DMS114 treated with DMSO at 0.1 percent for 48 hours (cell line): ENCODE data around the gene EXT2.

Experiments used
- DNase-seq: peaks from one replicate; lab custom pipeline; 2025; ENCODE audit not compliant: unreplicated experiment; lab: John Stamatoyannopoulos, UW

Gene EXT2

DNA sequence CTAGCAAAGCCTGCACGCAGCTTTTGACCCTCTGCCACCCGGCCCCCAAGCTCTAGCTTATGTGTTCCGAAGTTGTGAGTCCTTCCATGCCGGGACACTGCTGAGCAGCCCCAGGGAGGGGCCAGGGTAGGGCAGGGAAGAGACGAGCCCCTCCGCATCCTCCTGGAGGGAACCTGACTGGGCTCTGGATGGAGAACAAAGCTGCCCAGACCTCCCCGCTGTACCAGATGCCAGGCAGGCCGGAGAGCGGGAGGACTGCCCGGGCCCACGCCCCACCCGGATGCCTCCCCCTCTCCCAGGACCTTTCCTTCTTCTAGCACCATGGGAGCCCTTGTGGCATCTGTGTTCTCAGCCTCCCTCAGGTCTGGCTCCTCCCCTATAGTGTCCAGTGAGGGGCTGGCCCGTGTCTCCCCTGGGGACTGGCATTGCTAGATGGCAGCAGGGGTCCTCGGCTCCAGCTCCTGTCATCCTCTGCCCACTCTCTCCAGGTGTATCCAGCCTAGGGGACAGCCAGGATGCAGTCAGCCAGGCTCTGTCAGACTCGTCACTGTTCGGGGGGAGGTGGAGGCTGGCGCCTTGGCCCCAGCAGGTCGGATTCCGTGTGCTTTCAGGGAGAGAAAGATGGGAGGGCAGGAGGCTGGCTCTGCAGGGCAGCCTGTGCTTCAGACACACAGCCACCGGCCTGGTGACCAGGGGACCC is 168.4 kb downstream of the EXT2 start:
- no peak for DNase-seq

DNA sequence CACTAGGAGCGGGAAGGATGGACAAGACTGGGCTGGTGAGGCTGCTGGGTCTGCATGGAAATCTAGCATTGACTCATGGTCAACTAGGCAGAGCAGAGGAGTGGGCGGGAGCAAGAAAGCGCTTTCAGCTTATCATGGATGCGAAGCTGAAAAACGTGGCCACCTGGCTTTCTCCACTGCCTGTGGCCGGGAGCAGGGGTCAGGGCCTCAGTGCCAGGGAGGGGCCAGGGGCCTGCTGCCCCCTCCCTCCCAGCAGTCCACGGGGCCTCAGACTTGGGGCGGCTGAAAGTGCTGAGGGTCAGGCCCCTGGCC is 168.9 kb downstream of the EXT2 start:
- DNase-seq, result no peak

GRCh38 chr11:44264761-44265160 is 169.3 kb downstream of the EXT2 start:
- DNase-seq, result no peak

GRCh38 chr11:44266056-44266780 is 170.7 kb downstream of the EXT2 start:
- DNase-seq, result no peak

DNA sequence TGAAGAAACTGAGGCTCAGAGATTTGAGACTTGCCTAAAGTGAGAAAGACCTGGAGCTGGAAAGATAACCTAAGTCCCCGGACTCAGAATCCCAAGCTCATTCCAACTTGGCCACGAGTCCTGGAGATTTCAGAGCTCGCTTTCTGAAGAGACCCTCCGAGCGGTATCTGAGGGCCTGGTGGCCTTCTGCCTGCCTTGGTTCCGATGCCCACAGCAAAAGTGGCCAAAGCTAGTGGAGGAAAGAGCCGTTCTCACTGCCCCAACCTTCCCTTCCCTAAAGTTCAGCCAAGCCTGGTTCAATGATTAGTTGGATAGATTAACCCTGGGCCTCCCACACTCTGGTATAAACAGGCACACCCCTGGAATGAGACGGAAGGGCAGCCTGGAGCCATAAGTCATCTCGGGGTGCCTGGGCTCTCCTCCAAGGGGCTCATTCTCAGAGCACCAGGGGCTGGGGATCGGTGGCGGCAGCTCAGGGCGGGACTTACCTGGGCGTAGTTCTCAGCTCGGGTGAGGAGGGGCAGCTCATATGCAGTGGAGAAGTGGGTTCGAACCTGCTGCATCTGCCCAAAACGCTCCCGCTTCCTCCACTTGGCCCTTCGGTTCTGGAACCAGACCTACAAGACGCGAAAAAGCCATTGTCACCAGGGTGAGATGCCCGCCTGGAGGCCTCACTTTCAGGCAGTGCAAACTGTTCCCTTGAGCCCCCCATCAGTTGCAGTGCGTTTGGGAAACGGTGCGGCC is 171.7 kb downstream of the EXT2 start:
- DNase-seq, result no peak

- no peak for DNase-seq
Observed at GRCh38 chr11:44267750-44268613, 172.5 kb downstream of the EXT2 start.

- no peak for DNase-seq
Observed at GRCh38 chr11:44268614-44269080, 173.2 kb downstream of the EXT2 start.

DNA sequence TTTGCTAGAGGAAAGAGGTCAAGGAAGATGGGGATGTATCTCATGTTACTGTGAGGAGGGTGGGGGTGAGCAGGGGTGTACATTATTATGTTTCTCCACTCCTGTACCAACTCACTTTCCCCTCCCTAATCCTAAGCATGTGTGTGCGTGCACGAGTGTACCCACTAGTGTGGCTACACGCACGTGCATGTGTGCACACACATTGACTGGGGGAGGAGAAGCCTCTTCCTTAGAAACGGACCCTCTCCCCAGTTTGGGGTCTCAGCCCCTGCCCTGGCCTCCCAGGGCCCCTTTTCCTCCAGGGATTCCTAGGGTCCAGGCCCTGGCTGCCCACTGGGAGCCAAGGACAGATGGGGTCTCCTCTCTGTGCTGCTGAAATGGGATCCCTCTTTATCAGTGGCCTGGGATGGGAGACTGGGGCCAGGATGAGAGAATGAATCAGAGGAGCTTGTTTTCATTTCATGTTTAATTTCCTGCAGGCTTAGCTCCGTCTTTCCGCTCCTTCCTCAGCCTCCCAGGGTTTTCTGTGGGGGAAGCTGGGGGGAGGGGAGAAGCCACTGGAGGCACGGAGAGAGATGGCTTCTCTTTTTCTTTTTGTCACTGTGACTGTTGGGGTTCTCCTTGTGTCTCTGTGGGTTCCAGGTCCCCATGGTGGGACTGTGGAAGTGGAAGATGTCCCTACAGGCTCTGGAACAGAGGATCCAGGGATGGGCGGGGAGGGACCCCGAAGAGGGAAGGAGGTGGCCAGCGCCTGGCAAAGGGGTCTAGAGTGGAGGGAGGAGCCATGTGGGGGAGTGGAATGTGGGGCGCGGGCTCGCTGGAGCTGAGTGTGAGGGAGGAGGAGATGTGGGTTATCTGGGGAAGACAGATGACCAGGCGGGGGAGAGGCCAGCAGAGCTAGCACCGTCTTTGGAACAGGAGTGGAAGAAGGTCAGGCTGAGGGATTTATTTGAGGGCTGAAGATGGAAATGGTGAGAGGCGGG is 174.2 kb downstream of the EXT2 start:
- no peak for DNase-seq

DNA sequence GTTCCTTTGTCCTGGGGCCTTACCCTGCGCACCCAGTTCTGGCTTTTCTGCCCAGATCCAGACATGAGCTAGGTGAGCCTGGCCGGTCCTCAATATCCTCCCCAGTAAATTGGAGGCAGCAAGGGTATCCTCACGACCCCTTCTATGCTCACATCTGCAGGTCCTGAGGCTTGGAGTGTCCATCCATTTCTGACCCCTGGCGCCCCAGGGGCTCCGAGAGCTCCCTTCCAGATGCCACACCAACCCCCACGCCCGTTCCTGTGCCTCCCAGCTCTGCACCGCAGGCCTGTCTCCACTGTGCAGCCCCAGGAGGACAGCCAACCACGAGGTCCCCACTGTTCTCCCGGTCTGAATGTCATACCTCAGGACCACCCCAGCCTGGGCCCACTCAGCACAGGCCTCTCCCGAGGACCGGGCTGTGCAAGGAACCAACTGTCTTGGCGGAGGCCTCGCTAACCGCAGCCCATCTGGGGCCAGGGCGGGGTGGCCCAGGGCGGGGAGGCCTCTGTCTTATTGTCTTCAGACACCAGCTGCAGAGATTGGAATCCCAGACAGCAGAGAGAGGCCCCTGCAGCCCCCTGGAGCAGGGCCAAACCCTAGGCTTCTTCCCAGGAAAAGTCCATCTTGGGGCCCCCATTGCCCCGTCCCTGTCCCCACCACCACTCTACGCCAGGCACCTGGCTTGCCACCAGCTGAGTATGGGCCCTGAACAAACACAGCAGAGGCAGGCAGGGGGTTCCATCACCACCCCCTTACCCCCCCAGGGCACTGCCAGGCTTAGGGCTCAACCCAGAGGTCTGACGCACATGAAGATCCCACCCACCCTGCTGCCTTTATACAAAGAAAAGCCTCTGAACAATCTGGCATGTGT is 175.2 kb downstream of the EXT2 start:
- no peak for DNase-seq

- no peak for DNase-seq
Observed at GRCh38 chr11:44271286-44271685, 175.8 kb downstream of the EXT2 start.

DNA sequence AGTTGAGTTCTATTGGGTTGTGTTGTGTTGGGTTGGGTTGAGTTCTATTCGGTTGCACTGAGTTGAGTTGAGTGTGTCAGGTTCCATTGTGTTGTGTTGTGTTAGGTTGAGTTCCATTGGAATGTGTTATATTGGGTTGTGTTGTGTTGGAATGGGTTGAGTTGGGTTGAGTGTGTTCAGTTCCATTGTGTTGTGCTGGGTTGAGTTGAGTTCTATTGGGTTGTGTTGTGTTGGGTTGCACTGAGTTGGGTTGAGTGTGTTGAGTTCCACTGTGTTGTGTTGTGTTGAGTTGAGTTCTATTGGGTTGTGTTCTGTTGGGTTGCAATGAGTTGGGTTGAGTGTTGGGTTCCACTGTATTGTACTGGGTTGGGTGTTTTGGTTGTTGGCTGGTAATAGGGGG is 178.9 kb downstream of the EXT2 start:
- DNase-seq, result no peak

- DNase-seq, result no peak
Observed at GRCh38 chr11:44275241-44275640, 179.8 kb downstream of the EXT2 start.

GRCh38 chr11:44275961-44276550 is 180.6 kb downstream of the EXT2 start:
- no peak for DNase-seq

DNA sequence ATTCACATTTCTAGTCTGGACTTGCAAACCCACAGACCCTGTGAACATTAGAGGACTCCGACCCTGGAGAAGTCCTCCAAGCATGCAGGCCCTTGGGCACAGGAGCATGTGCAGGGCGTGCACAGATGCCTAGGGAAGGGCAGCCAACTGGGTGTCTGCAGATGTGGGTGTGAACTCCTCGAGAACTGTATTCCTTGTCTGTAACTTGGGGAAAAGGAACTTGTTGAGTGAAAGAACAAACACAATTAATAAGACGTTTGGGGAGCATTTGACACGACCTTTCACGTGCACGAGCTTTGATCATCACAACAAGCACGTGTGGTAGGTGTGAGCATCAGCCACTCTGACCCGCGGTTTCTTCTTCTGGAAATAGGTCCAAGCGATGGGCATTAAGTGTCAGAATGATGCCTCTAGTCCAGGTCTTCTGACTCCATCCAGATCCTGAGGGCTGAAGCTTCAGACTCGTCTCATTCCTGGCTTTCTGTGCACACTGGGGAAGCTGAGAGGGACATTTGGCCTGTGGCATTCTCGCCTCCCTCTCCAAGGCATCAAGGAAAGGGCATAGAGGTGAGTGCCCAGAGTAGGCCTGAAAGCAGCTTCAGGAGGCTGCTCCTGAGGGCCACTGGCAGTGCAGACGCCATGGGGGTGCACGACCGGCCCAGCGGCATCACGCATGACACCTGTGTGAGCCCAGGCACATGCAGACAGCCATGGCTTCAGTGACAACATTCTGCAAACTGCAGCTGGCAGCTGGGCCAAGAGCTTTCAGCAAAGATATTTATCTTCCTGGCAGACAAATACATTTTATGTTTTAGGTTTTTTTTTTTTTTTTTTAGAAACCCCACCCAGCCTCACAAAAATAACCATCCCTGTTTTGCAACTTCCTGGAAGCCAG is 182.0 kb downstream of the EXT2 start:
- DNase-seq, result no peak

- no peak for DNase-seq
Observed at GRCh38 chr11:44279483-44279882, 184.0 kb downstream of the EXT2 start.

GRCh38 chr11:44280257-44280656 is 184.8 kb downstream of the EXT2 start:
- DNase-seq, result no peak

- DNase-seq, result no peak
Observed at GRCh38 chr11:44281151-44281550, 185.7 kb downstream of the EXT2 start.

DNA sequence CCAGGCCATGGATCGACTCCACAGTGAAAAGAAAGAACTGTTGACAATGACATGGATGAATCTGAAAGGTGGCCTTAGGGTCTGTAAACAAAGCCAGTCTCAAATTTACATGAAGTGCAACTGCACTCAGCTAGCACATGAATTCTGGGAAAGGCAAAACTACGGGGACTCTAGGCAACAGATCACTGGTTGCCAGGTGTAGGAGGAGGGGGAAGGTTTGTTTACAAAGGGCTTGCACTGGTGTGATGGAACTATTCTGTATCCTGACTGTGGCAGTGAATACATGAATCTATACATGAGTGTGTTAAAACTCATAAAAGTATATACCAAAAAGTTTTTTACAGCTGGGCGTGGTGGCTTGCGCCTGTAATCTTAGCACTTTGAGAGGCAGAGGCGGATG is 187.1 kb downstream of the EXT2 start:
- no peak for DNase-seq
